ENCODE results near the gene OSBPL9.
"Not testable (repeated sequence)": the region's sequence is repeated elsewhere in the genome, so short reads cannot be mapped to it uniquely, and the experiment has no call there.

The OSBPL9 gene

DNA sequence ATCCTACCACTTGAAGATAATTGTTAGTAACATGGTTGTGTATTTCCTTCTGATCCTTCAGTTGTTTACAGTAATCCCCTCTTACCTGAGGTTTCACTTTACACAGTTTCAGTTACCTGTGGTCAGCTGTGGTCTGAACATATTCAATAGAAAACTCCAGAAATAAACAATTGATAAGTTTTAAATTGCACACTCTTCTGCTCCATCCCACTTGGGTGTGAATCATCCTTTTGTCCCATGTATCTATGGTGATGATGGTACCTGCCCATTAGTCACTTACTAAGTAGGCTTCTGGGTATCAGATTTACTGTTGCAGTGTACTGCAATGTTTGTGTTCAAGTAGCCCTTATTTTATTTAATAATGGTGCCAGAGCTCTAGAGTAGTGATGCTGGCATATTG, 62.5 kb downstream of the OSBPL9 start:
- no peaks in the 10 kb centered on the region for H3K27me3 Mint-ChIP-seq (ENCODE audit: low read depth)
- no peaks in the 10 kb centered on the region for H3K9me3 Mint-ChIP-seq
- no peak overlapping the region for H3K4me3 Mint-ChIP-seq

DNA sequence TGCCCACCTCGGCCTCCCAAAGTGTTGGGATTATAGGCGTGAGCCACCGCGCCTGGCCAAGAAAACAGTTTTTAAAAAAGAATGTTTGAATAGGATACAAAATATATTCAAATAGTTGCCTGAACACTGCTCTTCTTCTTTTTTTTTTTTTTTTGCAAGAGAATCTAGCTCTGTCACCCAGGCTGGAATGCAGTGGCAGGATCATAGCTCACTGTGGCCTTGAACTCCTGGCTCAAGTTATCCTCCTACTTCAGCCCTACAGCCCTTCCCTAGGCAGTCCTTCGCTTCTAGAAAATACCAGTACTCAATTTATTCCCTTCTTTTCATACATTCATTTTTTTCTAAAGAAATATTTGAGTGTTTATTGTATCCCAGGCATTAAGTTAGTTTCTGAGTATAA, 67.9 kb downstream of the OSBPL9 start:
- no peak overlapping the region for H3K4me3 Mint-ChIP-seq
- no peak overlapping the region for H3K27ac Mint-ChIP-seq
- no peaks in the 10 kb centered on the region for H3K9me3 Mint-ChIP-seq
- H3K4me1 Mint-ChIP-seq (ENCODE audit: low read depth) = no peaks in the 10 kb centered on the region
- H3K27me3 Mint-ChIP-seq (ENCODE audit: low read depth) = no peaks in the 10 kb centered on the region
- H3K36me3 Mint-ChIP-seq (ENCODE audit: low read depth) = no peaks in the 10 kb centered on the region

More for the DNA sequence above, 62.5 kb downstream of the OSBPL9 start:
- Mint-ChIP-seq H3K27ac (no peak overlapping the region), H3K36me3 (ENCODE audit: low read depth) (no peaks in the 10 kb centered on the region), H3K4me1 (ENCODE audit: low read depth) (peaks cover 3% of the 10 kb centered on the region)

DNA sequence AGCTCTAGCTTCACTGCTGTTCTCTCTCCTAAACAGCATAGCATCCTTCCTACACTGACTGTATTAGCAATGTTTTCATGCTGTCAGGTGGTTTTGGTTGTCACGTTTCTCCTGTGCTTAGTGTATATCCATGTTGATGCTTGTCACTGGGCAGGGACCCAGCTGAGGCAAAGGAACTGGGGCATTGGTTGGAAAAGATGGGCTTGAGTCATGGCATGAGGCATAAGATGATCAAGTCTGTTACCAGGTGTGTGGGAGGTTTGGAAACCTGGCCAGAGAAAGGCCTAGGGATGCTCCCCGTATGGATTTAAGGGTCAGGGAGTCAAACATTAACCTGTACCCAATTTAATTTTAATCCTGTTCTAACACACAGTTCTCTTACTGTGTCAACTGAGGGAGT, 69.6 kb downstream of the OSBPL9 start:
- Mint-ChIP-seq H3K4me1 (ENCODE audit: low read depth) (no peaks in the 10 kb centered on the region), H3K27ac (no peak overlapping the region), H3K4me3 (no peak overlapping the region), H3K36me3 (ENCODE audit: low read depth) (no peaks in the 10 kb centered on the region), H3K9me3 (no peaks in the 10 kb centered on the region), H3K27me3 (ENCODE audit: low read depth) (no peaks in the 10 kb centered on the region)

DNA sequence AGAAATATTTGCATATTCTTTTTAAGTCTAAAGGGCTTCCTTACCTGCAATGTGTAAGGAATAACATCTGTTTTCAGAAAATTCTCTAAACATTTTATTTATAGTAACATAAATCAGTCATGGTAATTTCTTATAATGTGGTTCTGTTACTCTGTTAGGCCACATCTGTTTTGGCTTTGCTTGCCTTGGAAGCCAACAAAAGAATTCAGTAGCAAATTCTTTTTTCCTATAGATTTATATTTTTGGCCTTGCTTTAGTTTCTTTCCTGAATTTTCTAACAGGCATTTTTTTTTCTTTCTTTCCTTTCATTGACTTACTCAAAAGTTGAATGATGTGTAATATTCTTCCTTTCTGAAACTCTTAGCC, 72.2 kb downstream of the OSBPL9 start:
- no peaks in the 10 kb centered on the region for H3K4me1 Mint-ChIP-seq (ENCODE audit: low read depth)
- H3K9me3 Mint-ChIP-seq = no peaks in the 10 kb centered on the region
- no peak overlapping the region for H3K27ac Mint-ChIP-seq
- H3K4me3 Mint-ChIP-seq = no peak overlapping the region
- no peaks in the 10 kb centered on the region for H3K27me3 Mint-ChIP-seq (ENCODE audit: low read depth)
- no peaks in the 10 kb centered on the region for H3K36me3 Mint-ChIP-seq (ENCODE audit: low read depth)

DNA sequence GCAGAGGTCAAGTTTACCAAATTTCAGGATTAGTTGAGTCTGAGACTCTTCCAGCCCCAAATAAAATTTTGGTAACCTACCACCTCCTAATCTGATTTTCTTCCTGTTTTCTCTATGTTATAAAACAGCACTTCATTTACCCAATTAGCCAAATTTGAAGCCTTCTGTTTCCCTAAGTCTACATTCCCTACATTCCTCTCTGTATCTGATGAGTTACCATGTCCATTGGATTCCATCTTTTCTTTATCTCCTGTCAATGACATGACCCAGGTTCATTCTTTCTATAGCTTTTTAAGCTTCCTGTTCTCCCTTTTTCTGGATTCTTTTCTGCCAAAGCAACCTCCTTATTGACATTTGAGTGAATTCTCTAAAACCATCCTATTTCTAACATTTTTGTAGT, 72.8 kb downstream of the OSBPL9 start:
- no peaks in the 10 kb centered on the region for H3K36me3 Mint-ChIP-seq (ENCODE audit: low read depth)
- H3K4me1 Mint-ChIP-seq (ENCODE audit: low read depth) = no peaks in the 10 kb centered on the region
- no peaks in the 10 kb centered on the region for H3K9me3 Mint-ChIP-seq
- H3K27ac Mint-ChIP-seq = no peak overlapping the region
- no peaks in the 10 kb centered on the region for H3K27me3 Mint-ChIP-seq (ENCODE audit: low read depth)
- no peak overlapping the region for H3K4me3 Mint-ChIP-seq

DNA sequence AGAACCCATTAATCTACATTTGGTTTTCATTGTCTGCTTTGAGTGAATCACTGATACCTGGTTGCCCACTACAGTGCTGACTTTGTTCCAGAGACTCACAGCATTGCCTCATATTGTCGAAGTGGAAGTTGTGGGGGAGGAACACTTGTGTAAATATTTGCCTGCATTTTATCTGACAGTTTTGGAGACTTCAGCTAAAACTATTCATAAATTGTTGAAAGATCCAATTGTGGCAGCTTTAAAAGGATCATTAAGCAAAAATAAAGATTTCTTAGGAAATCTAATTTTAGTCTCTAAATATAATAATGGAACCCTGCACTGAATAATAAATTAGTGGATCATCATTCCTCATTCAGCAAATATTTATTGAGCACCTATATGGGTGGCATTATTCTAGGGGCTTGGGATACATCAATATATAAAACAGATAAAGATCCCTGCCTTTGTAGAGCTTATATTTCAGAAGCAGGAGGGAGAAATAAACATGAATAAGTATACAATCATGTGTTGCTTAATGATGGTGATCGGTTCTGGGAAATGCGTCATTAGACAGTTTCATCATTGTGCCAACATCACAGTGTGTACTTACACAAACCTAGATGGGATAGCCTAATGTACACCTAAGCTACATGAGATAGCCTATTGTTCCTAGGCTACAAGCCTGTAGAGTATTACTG, 73.5 kb downstream of the OSBPL9 start:
- H3K4me1 Mint-ChIP-seq (ENCODE audit: low read depth) = no peaks in the 10 kb centered on the region
- H3K9me3 Mint-ChIP-seq = no peaks in the 10 kb centered on the region
- no peak overlapping the region for H3K27ac Mint-ChIP-seq

DNA sequence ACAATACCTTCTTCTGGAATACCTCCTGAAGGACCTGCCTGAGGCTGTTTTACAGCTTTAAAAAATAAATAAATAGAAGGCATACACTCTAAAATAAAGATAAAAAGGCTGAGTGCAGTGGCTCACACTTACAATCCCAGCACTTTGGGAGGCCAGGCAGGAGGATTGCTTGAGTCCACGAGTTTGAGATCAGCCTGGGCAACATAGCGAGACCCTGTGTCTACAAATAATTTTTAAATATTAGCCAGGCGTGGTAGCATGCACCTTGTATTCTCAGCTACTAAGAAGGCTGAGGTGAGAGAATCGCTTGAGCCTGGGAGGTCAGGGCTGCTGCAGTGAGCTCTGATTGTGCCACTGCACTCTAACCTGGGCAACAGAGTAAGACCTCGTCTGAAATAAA, 75.0 kb downstream of the OSBPL9 start:
- Mint-ChIP-seq H3K27me3 (ENCODE audit: low read depth) (no peaks in the 10 kb centered on the region), H3K4me3 (no peak overlapping the region), H3K27ac (no peak overlapping the region), H3K9me3 (no peaks in the 10 kb centered on the region), H3K4me1 (ENCODE audit: low read depth) (no peaks in the 10 kb centered on the region), H3K36me3 (ENCODE audit: low read depth) (no peaks in the 10 kb centered on the region)

More for the DNA sequence above, 73.5 kb downstream of the OSBPL9 start:
- no peak overlapping the region for H3K4me3 Mint-ChIP-seq
- no peaks in the 10 kb centered on the region for H3K36me3 Mint-ChIP-seq (ENCODE audit: low read depth)
- no peaks in the 10 kb centered on the region for H3K27me3 Mint-ChIP-seq (ENCODE audit: low read depth)

DNA sequence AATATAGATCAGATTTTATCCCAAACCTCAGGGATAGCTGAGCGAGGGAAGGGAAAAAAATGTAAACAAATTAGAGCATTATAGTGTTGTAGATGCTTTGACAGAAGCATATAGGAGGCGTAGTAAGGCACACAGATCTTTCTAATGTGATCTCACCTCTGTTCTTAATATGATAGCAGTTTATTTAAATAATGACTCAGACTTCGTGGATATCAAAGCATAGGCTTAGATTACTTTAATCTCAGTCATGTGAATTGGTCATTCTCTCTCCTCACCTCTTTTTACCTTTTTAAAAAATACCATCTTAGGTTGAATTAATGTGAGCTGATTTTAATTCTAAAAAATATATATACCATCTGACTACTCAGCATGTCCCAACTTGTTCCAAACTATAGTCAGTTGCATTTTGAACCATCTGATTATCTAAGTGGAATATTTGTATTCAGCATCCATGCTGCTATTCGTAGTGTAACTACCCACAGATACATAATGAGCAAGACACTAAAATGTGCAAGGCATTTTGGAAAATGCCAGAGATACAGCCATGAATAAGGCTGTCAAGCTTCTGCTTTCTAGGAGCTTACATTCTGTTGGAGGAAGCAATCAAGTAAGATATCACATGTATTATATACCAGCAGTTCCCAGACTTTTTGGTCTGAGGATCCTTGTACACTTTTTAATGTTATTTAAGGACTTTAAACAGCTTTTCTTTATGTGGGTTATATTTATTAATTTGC, 76.7 kb downstream of the OSBPL9 start:
- H3K9me3 Mint-ChIP-seq = no peaks in the 10 kb centered on the region
- no peak overlapping the region for H3K4me3 Mint-ChIP-seq
- no peaks in the 10 kb centered on the region for H3K36me3 Mint-ChIP-seq (ENCODE audit: low read depth)
- H3K27ac Mint-ChIP-seq = no peak overlapping the region
- no peaks in the 10 kb centered on the region for H3K4me1 Mint-ChIP-seq (ENCODE audit: low read depth)
- H3K27me3 Mint-ChIP-seq (ENCODE audit: low read depth) = no peaks in the 10 kb centered on the region

DNA sequence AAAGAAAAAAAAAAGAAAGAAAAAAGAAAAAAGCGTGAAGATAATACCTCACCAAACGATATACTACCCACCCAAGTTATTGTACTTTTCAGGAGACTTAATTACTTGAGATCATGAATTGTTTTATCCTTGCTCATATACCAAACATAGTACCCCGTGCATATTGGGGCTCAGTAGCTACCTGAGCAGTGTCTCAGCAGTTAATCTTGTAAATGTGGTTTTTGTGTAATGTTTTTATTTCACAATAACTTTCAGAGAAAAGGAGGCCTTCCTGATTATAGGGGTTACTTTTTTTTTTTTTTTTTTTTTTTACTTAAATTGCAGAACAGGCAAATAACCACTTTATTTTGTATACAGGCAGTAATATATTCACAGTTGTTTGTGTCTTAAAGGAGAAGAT, 80.3 kb downstream of the OSBPL9 start:
- H3K36me3 Mint-ChIP-seq (ENCODE audit: low read depth) = no peaks in the 10 kb centered on the region
- H3K27ac Mint-ChIP-seq = no peak overlapping the region
- H3K9me3 Mint-ChIP-seq = no peaks in the 10 kb centered on the region
- no peak overlapping the region for H3K4me3 Mint-ChIP-seq
- peaks cover 3% of the 10 kb centered on the region for H3K27me3 Mint-ChIP-seq (ENCODE audit: low read depth)
- H3K4me1 Mint-ChIP-seq (ENCODE audit: low read depth) = no peaks in the 10 kb centered on the region

DNA sequence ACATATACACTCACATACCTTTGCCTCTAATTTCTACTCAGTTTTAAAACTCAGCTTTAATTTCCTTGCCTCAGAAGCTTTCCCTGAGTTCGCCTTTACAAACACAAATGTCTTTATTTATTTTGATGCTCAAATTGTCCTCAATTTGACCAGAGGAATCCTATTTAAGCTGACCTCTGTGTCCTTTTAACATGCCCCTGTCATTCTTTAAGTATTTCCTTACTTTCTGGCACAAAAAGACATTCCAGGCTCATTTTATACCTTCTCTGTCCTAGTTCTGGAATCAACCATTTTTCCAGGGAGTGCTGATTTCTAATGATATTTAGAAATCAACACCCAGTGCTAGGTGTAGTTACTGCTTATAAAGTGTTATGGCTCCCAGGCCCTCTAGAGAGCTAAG, 82.5 kb downstream of the OSBPL9 start:
- no peaks in the 10 kb centered on the region for H3K9me3 Mint-ChIP-seq
- H3K4me1 Mint-ChIP-seq (ENCODE audit: low read depth) = no peaks in the 10 kb centered on the region
- no peak overlapping the region for H3K4me3 Mint-ChIP-seq
- H3K36me3 Mint-ChIP-seq (ENCODE audit: low read depth) = no peaks in the 10 kb centered on the region
- H3K27me3 Mint-ChIP-seq (ENCODE audit: low read depth) = peaks cover 3% of the 10 kb centered on the region
- no peak overlapping the region for H3K27ac Mint-ChIP-seq

DNA sequence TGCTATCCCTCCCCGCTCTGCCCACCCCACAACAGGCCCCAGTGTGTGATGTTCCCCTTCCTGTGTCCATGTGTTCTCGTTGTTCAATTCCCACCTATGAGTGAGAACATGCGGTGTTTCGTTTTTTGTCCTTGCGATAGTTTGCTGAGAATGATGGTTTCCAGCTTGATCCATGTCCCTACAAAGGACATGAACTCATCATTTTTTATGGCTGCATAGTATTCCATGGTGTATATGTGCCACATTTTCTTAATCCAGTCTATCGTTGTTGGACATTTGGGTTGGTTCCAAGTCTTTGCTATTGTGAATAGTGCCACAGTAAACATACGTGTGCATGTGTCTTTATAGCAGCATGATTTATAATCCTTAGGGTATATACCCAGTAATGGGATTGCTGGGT, 84.9 kb downstream of the OSBPL9 start:
- not testable (repeated sequence) for H3K4me1 Mint-ChIP-seq (ENCODE audit: low read depth); H3K27me3 Mint-ChIP-seq (ENCODE audit: low read depth); H3K36me3 Mint-ChIP-seq (ENCODE audit: low read depth); H3K4me3 Mint-ChIP-seq; H3K27ac Mint-ChIP-seq; H3K9me3 Mint-ChIP-seq

DNA sequence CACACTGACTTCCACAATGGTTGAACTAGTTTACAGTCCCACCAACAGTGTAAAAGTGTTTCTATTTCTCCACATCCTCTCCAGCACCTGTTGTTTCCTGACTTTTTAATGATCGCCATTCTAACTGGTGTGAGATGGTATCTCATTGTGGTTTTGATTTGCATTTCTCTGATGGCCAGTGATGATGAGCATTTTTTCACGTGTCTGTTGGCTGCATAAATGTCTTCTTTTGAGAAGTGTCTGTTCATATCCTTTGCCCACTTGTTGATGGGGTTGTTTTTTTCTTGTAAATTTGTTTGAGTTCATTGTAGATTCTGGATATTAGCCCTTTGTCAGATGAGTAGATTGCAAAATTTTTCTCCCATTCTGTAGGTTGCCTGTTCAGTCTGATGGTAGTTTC, 85.3 kb downstream of the OSBPL9 start:
- H3K27me3 Mint-ChIP-seq (ENCODE audit: low read depth); H3K4me3 Mint-ChIP-seq: not testable (repeated sequence)

DNA sequence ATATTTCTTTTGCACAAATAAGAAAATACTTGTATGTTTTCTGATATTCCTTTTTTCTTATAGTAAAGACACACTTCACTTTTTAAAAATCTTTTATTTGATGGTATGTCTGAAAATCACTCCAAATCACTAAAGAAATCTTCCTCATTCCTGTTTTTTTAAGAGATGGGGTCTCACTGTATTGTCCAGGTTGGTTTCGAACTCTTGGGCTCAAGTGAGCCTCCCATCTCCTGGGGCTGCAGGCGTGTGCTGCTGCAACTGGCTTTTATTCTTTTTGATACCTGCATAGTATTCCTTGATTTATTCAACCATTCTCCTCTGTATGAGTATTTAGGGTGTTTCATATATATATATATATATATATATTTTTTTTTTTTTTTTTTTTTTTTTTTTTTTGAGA, 88.1 kb downstream of the OSBPL9 start:
- H3K9me3 Mint-ChIP-seq = no peaks in the 10 kb centered on the region
- peaks cover 3% of the 10 kb centered on the region for H3K27me3 Mint-ChIP-seq (ENCODE audit: low read depth)
- no peaks in the 10 kb centered on the region for H3K36me3 Mint-ChIP-seq (ENCODE audit: low read depth)
- no peak overlapping the region for H3K4me3 Mint-ChIP-seq
- H3K27ac Mint-ChIP-seq = no peak overlapping the region
- H3K4me1 Mint-ChIP-seq (ENCODE audit: low read depth) = no peaks in the 10 kb centered on the region

More for the DNA sequence above, 85.3 kb downstream of the OSBPL9 start:
- H3K4me1 Mint-ChIP-seq (ENCODE audit: low read depth); H3K27ac Mint-ChIP-seq; H3K36me3 Mint-ChIP-seq (ENCODE audit: low read depth); H3K9me3 Mint-ChIP-seq: not testable (repeated sequence)

DNA sequence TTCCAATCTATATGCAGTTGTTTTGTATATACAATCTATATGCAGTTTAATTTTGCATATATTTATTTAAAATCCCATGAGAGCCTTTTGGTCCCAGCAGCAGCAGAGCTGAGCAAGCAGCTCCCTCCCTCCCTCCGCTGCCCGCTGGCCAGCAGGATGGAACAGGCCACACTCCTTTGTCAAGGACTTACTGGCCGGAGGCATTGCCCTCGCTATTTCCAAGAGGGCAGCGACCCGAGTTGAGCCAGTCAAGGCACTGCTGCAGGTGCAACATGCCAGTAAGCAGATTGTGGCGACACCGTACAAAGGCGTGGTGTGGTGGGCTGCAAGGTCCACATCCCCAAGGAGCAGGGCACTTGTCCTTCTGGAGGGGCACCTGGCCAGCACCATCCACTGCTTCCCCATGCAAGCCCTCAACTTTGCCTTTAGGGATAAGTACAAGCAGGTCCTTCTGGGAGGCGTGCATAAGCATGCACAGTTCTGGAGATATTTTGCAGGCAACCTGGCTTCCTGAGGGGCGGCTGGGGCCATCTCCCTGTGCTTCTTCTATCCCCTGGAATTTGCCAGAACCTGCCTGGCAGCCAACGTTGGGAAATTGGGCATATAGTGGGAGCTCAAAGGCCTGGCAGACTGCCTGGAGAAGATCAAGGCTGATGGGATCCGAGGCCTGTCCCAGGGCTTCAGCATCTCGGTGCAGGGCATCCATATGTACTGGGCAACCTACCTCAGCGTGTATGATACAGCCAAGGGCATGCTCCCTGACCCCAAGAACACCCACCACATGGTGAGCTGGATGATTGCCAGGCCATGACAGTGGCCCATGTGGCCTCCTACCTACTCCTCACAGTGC, 92.2 kb downstream of the OSBPL9 start:
- H3K27me3 Mint-ChIP-seq (ENCODE audit: low read depth) = peaks cover 3% of the 10 kb centered on the region
- H3K27ac Mint-ChIP-seq = no peak overlapping the region
- H3K9me3 Mint-ChIP-seq = no peaks in the 10 kb centered on the region
- H3K4me1 Mint-ChIP-seq (ENCODE audit: low read depth) = no peaks in the 10 kb centered on the region
- no peaks in the 10 kb centered on the region for H3K36me3 Mint-ChIP-seq (ENCODE audit: low read depth)
- H3K4me3 Mint-ChIP-seq = no peak overlapping the region

DNA sequence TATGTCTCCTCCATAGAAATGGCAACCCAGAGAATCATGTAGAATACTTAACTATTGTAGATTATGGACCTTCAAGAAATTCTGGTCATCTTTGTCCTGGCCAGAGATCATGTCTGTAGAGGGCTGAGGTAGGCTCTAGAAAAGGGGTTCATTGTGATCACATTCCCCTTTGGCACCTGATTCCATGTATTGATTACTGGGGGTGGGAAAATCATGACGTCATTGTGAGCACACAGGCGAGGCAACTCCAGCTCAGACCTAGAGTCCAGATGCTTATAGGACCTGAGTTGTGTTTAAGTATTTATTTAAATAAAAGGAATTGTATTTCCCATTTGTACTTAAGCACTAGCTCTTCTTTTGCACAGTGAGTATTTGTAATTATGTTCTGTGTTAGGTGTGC, 93.1 kb downstream of the OSBPL9 start:
- no peak overlapping the region for H3K27ac Mint-ChIP-seq
- no peaks in the 10 kb centered on the region for H3K9me3 Mint-ChIP-seq
- no peaks in the 10 kb centered on the region for H3K36me3 Mint-ChIP-seq (ENCODE audit: low read depth)
- H3K4me3 Mint-ChIP-seq = no peak overlapping the region
- peaks cover 2% of the 10 kb centered on the region for H3K4me1 Mint-ChIP-seq (ENCODE audit: low read depth)
- peaks cover 3% of the 10 kb centered on the region for H3K27me3 Mint-ChIP-seq (ENCODE audit: low read depth)
